Lower leg skin (tissue), 4 donors: Measurements from ENCODE around the gene MSL3. TPM values are rescaled to one million over a fixed set of nuclear protein-coding genes. Genes with fewer than 3 reads are reported as not detected.
A peak's percentile ranks its signal among the peaks of the same experiment; 100 is the strongest.

Source experiments
- DNase-seq, 2 donors: peaks; one replicate each; pipeline ENCODE4 v3.0.0-alpha.2; 2019; ENCODE audit warnings: low spot score in 2 of 2
- H3K4me3 ChIP-seq: fragments of 200-600 bp; sonication (generic); 2 replicates; pipeline ENCODE4 v1.5.1; 2017; ENCODE audit warnings: mild to moderate bottlenecking, low read depth; ENCODE audit not compliant: poor library complexity, severe bottlenecking
- POLR2A ChIP-seq, 2 donors: fragments of 450-650 bp; IDR thresholded peaks; one replicate each; pipeline ENCODE4 v1.6.1; 2016 to 2017; ENCODE audit warnings: antibody characterized with exemption in 2 of 2, mild to moderate bottlenecking in 1 of 2, moderate library complexity in 1 of 2
- WGBS, 2 donors: methylation state at CpG; one replicate each; pipeline ENCODE4 v1.1.5; 2018; 5-methylcytosine and 5-hydroxymethylcytosine counted together
- intact Hi-C: fragments of 100-400 bp; cut with DNase I; formaldehyde crosslinking; loops from one replicate; pipeline ENCODE4 v1.15.0; 2023; ENCODE audit warnings: low total_unique reads
- total RNA-seq, 4 donors: library from RNA; depleted of rRNA; stranded (reverse); fragments of >200 nt; gene quantifications; one replicate each; pipeline ENCODE4 v1.1.0, GENCODE V29; 2016
- TF ChIP-seq, protein P1 (sequence below), 3 donors: fragments of 450-650 bp; IDR thresholded peaks; one replicate each; pipeline ENCODE4 v1.5.1; 2016; ENCODE audit warnings: antibody characterized with exemption in 3 of 3, mild to moderate bottlenecking in 3 of 3, moderate library complexity in 2 of 3

Gene MSL3
- total RNA-seq, 4 donors from 2014 or later: 12.4 to 15.2 (median 13.6) TPM

- no peak overlapping the region for H3K4me3 ChIP-seq
- intact Hi-C loops: loop anchor here (10.0 kb wide), 2 partner anchors 243 to 633 kb away; no protein-coding TSS in a partner anchor
- no peak for DNase-seq
- TF ChIP-seq, protein P1, sequence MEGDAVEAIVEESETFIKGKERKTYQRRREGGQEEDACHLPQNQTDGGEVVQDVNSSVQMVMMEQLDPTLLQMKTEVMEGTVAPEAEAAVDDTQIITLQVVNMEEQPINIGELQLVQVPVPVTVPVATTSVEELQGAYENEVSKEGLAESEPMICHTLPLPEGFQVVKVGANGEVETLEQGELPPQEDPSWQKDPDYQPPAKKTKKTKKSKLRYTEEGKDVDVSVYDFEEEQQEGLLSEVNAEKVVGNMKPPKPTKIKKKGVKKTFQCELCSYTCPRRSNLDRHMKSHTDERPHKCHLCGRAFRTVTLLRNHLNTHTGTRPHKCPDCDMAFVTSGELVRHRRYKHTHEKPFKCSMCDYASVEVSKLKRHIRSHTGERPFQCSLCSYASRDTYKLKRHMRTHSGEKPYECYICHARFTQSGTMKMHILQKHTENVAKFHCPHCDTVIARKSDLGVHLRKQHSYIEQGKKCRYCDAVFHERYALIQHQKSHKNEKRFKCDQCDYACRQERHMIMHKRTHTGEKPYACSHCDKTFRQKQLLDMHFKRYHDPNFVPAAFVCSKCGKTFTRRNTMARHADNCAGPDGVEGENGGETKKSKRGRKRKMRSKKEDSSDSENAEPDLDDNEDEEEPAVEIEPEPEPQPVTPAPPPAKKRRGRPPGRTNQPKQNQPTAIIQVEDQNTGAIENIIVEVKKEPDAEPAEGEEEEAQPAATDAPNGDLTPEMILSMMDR (IDR thresholded peaks at IDR 0.05): no peak
- TF ChIP-seq POLR2A (IDR thresholded peaks at IDR 0.05): no peak
- 70 to 74% methylated on average over 4 of the region's 4 CpGs for WGBS, 2 donors
These were observed 20.2 kb downstream of the MSL3 start for GRCh38 chrX:11778230-11778629.

DNA sequence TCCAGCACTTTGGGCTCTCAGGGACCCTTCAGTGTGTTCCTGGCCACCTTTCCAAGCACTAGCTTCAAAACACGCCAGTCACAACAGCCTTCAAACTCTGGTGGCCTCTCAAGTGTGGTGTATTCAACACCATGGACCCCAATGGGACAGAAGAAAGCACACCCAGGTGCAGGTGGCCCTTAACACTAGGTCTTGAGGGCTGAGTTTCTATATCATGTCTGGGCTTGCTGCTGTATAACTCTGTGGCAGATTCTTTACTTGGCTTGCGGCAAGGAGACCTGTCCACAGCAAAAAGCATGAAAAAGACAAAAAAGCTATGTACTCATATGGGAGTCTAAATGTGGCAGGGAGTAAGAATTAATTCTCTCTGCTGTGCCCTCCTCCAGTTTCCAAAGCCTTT, 23.1 kb downstream of the MSL3 start:
- WGBS, 2 donors: 87 to 96% methylated on average over 2 of the region's 2 CpGs
- TF ChIP-seq, protein P1 (IDR thresholded peaks at IDR 0.05): no peak
- TF ChIP-seq POLR2A (IDR thresholded peaks at IDR 0.05): no peak
- H3K4me3 ChIP-seq: no peak overlapping the region
- intact Hi-C loops: no loop called here
- no peak for DNase-seq

DNA sequence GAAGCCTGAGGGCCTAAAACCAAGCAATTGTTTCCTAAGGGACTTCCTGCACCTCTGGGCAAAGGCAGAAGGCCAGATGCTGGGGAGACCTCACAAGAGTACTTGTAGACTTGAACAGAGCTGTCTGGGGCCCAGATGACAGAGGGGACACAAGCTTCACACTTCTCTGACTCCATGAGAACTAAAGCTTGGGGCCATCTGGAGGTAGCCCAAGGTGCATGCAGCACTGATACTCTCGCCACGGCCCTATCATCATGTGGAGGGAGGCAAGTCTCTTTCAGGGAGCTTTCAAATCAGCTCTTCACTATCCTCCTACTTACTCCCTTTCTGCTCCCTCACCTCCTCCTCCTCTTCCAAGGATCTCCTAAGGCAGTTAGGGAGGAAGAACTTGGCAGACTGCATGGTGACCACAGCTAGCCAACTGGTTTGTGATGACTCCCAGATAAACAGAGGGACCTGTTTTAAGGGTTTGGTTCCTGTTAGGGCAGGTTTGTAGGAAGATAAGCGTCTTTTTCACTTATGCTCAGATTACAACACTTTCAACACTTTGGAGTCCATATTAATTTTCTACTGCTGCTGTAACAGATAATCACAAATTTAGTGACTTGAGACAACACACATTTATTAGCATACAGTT, 23.8 kb downstream of the MSL3 start:
- no peak for TF ChIP-seq POLR2A (IDR thresholded peaks at IDR 0.05)
- TF ChIP-seq, protein P1 (IDR thresholded peaks at IDR 0.05): no peak
- no peak for DNase-seq
- intact Hi-C loops: no loop called here

DNA sequence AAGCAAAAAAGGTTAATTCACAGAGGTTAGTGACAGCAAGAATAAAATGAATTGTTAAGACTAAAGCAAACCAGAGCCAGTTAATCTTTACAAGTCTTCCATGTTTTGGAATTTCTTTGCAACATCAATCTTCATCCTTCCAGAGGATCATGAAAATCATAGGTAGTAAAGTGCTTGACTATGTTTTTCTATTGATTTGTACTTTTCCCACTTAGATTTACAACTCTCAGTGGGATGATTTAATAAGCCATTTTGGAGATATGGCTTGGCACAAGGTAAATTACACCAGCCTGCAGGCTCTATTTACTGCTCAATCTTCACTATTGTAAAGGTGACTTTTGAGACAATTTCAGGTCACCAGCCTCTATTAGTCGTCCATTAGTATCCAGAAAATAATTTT, 26.5 kb downstream of the MSL3 start:
- intact Hi-C loops: no loop called here
- no peak for DNase-seq
- no peak overlapping the region for H3K4me3 ChIP-seq
- WGBS, 2 donors: 52 to 87% methylated on average over 1 of the region's 1 CpG
- TF ChIP-seq POLR2A (IDR thresholded peaks at IDR 0.05): no peak
- TF ChIP-seq, protein P1 (IDR thresholded peaks at IDR 0.05): no peak

More for the DNA sequence above, 23.8 kb downstream of the MSL3 start:
- no peak overlapping the region for H3K4me3 ChIP-seq
- 47 to 72% methylated on average over 3 of the region's 3 CpGs for WGBS, 2 donors

- intact Hi-C loops: no loop called here
- DNase-seq: no peak
- TF ChIP-seq, protein P1 (IDR thresholded peaks at IDR 0.05): no peak
- TF ChIP-seq POLR2A (IDR thresholded peaks at IDR 0.05): no peak
- WGBS, 2 donors: 50 to 57% methylated on average over 5 of the region's 5 CpGs
- no peak overlapping the region for H3K4me3 ChIP-seq
These were observed 28.8 kb downstream of the MSL3 start for GRCh38 chrX:11786862-11787261.

GRCh38 chrX:11787564-11787963, 29.5 kb downstream of the MSL3 start:
- peak; percentile 19 to 90 for DNase-seq
- no peak overlapping the region for H3K4me3 ChIP-seq
- WGBS, 2 donors: 20 to 30% methylated on average over 18 of the region's 18 CpGs
- TF ChIP-seq, protein P1 (IDR thresholded peaks at IDR 0.05): no peak
- TF ChIP-seq POLR2A (IDR thresholded peaks at IDR 0.05): no peak
- intact Hi-C loops: no loop called here
